COR-L47 (cell line): Measurements from ENCODE around the gene THADA.
"Not testable (repeated sequence)": the region's sequence is repeated elsewhere in the genome, so short reads cannot be mapped to it uniquely, and the experiment has no call there.

ENCODE experiments used
- DNase-seq: peaks from one replicate; lab custom pipeline; 2025; lab: John Stamatoyannopoulos, UW

Gene THADA

GRCh38 chr2:43605079-43605655 lies 9.3 kb upstream of the THADA start:
- peak; percentile 53 for DNase-seq

DNA sequence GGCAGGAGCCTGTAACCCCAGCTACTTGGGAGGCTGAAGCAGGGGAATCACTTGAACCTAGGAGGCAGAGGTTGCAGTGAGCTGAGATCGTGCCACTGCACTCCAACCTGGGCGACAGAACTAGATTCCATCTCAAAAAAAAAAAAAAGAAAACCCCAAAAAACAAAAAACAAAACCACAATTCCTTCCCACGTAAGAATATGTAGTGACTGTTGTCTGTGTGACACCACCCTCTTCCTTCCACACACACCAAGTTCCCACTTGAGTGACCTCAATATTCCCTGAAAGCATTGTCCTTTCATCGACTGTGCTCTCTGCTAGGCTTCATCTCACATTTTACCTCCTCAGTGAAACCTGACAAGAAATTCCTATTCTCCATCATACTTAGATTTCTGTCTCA lies 8.8 kb upstream of the THADA start:
- DNase-seq = no peak

- DNase-seq = not testable (repeated sequence)
These were observed 4.8 kb upstream of the THADA start for GRCh38 chr2:43600596-43600995.

GRCh38 chr2:43594875-43595274 lies 963 bp downstream of the THADA start:
- DNase-seq = no peak

DNA sequence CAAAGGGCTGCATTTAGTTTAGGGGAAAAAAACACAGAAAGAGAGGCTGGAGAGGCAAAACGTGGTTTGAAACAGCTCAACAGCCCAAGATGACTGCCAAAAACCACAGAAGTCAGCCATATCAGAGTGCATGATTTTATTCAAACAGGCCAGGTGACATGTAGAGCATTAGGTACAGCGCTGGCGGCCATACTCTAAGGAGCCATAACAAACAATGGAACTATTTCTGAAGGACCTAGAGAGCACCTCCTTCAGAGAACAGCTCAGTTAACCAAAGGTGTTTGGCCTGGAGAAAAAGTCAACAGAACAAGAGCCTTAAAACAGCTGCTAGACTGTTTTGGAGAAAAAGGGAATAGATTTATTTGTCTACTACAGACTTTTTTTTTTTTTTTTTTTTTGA lies 2.6 kb downstream of the THADA start:
- no peak for DNase-seq

DNA sequence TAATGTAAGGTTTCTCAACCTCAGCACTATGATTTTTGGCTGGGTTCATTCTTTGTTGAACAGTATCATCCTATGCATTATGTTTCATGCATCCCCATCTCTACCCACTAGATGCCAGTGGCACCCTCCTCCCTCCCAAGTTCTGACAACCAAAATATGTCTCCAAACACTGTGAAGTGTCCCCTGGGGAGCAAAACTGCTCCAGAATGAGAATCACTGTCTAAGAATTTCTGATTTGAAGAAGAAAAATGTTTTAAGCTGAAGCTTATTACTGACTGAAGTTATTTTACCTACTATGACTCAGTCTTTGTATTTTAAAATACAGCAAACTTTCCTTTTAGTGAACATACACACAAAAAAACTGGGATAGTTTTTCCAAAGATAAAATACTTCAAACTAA lies 3.4 kb downstream of the THADA start:
- DNase-seq = no peak

- no peak for DNase-seq
These were observed 10.1 kb downstream of the THADA start for GRCh38 chr2:43585708-43586107.

DNA sequence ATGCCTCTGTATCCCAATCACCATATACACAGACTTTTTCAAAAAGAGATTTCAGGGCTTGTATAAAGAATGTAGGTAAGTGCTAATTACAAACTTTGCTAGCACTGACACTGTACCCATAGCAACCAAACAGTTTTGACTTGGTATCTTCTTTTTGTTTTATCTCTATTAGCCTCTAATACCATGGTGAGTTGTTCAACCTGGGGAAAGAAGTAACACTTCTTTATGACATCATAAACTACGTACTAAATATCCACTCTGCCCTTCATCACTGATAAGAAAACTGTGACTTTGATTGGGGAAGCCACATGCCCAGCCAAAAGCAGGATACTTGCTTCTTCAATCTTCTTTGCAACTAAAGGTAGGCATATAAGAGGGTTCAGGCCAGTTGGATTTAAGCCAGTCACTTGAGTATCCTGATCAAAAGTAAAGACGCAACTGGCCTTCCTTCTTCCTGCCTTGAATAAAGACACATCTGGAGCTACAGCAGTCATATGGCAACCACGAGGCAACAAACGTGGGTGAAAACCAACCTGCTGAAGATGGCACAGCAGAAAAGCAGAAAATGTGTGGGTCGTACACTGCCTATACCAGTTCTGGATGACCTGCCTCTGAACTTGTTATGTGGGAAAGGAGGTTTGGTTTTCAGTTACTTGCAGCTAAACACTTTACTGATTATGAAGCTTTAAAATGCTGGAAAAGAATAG lies 16.4 kb downstream of the THADA start:
- no peak for DNase-seq

- DNase-seq = peak; percentile 22
These were observed 18.6 kb downstream of the THADA start for GRCh38 chr2:43576981-43577892.

GRCh38 chr2:43572244-43572643 lies 23.6 kb downstream of the THADA start:
- no peak for DNase-seq

DNA sequence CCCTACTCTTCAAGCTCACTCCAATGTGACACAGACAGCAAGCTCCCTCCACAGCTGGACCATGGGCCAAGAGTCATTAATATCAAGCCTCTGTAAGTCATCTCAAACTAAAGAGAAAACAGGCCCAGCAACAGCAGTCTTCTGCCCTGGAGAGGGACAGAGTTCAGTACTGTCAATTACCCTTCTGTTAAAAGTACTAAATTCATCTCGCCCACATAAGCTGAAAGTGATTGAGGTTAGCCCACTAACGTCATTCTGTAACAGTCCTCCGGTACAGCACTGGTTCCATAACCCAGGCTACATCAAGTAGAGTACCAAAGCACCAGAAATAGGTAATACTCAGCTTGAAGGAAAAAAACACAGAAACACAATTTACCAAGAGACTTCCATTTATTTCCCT lies 25.9 kb downstream of the THADA start:
- DNase-seq = no peak

GRCh38 chr2:43568228-43568627 lies 27.6 kb downstream of the THADA start:
- no peak for DNase-seq

- DNase-seq = no peak
These were observed 29.4 kb downstream of the THADA start for GRCh38 chr2:43566461-43566729.

- no peak for DNase-seq
These were observed 32.2 kb downstream of the THADA start for GRCh38 chr2:43563679-43564078.

DNA sequence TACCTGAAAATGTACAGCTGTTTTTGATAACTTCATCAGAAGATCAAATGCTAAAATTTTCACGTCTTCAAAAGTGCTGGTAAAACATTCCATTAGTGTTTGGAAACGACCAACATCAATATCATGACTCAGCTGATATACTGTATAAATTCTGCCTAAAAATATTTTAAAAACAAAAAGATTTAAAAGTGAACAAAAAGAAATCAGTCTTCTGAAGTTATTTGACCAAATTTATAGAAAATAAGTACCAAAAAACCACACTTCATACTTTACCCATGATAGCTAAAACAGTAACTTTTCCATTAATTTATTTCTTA lies 35.6 kb downstream of the THADA start:
- no peak for DNase-seq

GRCh38 chr2:43559391-43560230 lies 36.2 kb downstream of the THADA start:
- DNase-seq = no peak

DNA sequence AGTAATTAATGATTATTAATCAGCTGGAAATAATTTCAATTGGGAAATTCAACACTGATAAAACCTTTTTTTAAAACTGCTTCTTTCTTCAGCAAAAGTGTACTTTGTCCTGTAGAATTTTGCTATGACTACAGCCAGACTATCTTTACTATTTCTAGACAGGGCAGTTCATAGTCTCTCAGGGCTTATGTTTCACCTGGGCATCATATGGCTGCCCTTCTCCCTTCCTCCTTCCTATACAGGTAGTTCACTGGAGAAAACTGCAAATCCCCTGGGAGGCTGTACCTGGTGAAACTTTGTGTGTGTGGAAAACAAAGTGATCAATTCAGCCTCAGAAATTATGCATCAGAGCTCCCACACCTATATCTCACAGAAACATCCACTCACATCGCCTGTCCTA lies 38.6 kb downstream of the THADA start:
- no peak for DNase-seq

DNA sequence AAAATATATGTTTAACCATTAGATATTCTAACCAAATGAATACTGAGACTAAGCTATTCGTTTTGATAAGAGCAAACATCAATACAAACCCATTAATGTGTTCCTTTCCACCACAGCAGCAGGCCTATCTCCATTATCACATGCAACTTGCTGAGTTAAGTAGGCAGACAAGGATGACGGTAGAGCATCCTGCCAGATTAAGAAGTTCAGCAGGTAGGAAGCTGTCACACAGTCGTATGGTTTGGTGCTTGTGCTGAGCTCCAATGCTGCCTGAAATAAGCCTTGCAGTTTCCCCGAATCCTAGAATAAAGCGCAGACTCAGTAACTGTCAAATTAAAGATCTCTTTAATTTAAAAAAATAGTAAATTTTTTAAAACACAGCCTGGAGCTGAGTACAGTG lies 39.6 kb downstream of the THADA start:
- DNase-seq = no peak

DNA sequence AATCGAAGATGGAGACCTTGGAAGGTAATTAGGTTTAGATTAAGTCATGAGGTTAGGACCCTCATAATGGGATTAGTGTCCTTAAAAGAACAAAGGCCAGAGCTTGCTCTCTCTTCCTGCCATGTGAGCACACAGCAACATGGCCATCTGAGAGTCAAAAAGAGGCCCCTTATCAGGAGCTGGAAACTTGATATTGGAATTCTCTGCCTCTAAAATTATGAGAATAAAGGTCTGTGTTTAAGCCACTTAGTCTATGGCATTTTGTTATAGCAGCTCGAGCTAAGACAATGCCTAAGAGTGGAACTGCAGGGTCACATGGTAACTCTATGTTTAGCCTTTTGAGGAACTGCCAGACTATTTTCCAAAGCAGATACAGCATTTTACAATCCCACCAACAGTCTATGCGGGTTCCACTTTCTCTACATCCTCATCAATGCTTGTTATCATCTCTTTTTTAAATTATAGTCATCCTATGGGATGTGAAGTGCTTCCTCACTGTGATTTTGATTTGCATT lies 42.4 kb downstream of the THADA start:
- no peak for DNase-seq

- no peak for DNase-seq
These were observed 43.8 kb downstream of the THADA start for GRCh38 chr2:43551990-43552389.

DNA sequence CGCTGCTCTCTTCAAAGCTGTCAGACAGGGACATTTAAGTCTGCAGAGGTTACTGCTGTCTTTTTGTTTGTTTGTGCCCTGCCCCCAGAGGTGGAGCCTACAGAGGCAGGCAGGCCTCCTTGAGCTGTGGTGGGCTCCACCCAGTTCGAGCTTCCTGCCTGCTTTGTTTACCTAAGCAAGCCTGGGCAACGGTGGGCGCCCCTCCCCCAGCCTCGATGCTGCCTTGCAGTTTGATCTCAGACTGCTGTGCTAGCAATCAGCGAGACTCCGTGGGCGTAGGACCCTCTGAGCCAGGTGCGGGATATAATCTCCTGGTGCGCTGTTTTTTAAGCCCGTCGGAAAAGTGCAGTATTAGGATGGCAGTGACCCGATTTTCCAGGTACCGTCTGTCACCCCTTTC lies 47.5 kb downstream of the THADA start:
- DNase-seq = not testable (repeated sequence)

DNA sequence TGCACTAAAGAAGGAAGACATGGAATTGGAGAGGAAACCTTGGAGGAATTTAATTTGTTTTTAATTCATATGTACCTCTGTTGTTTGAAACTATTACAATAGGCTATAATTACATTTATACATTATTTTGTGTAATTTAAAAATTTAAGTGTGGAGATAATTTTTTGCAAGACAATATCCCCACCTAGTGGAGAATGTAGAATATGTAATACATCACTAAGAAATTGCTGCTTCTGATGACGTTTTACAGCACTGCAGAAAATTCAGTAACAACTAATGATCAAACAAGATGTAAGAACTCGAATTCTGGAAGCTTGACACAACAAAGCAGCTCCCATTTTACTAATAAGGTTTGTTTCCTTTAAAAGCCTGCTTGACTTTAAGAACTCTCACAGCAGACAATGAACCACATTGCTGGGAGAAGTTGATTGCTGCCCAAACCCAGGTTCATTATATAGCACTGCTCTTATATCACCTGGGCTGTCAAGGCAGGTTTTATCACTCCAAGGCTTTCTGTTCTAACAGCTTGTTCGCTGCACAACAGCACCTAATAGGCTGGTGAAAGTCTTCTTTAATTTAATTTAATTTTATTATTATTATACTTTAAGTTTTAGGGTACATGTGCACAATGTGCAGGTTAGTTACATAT lies 53.4 kb downstream of the THADA start:
- DNase-seq = peak; percentile 17
